CD4-positive, CD25-positive, alpha-beta regulatory T cell (primary cell): Measurements from ENCODE around the gene C1QTNF3. TPM values are rescaled to one million over a fixed set of nuclear protein-coding genes. Genes with fewer than 3 reads are reported as not detected.

Experiments used
- ATAC-seq, 2 donors: fragments of 150-1000 bp; cut with Tn5 transposase; one replicate each; pipeline ENCODE4 v1.10.0; 2021; ENCODE audit warnings: low read depth in 2 of 2, moderate number of reproducible peaks in 2 of 2, moderate library complexity in 1 of 2
- DNase-seq, 3 donors: peaks; one replicate each; pipeline versions ENCODE4 v3.0.0 to v3.0.0-alpha.2; 2012 to 2022; ENCODE audit warnings: mixed read lengths in 1 of 3
- H3K27ac ChIP-seq: one replicate; pipeline ENCODE4 v1.7.0; 2013; ENCODE audit warnings: mild to moderate bottlenecking, low read length; ENCODE audit not compliant: insufficient read depth, poor library complexity, severe bottlenecking
- H3K27me3 ChIP-seq: one replicate; pipeline ENCODE4 v1.7.0; 2013; ENCODE audit warnings: low read length; ENCODE audit not compliant: control insufficient read depth, insufficient read depth
- H3K36me3 ChIP-seq: one replicate; pipeline ENCODE4 v1.7.0; 2013; ENCODE audit warnings: mild to moderate bottlenecking, low read length, moderate library complexity; ENCODE audit not compliant: control insufficient read depth, insufficient read depth
- H3K4me1 ChIP-seq: 2 replicates; pipeline ENCODE4 v1.7.0; 2013; ENCODE audit warnings: mild to moderate bottlenecking, low read length; ENCODE audit not compliant: insufficient read depth, control insufficient read depth, poor library complexity, severe bottlenecking
- H3K4me3 ChIP-seq: one replicate; pipeline ENCODE4 v1.7.0; 2013; ENCODE audit warnings: low read depth, mild to moderate bottlenecking, low read length, moderate library complexity
- H3K9me3 ChIP-seq, 2 experiments: 1 replicate in 1 of 2; 2 replicates in 1 of 2; pipeline ENCODE4 v1.7.0; 2013; ENCODE audit warnings: low read length in 2 of 2, mild to moderate bottlenecking in 1 of 2, moderate library complexity in 1 of 2; ENCODE audit not compliant: control insufficient read depth in 2 of 2
- H3K27ac Mint-ChIP-seq, 3 donors: one replicate each; pipeline ENCODE4 v1.8.0; 2020 to 2022; ENCODE audit warnings: mild to moderate bottlenecking in 3 of 3, mixed read lengths in 3 of 3, moderate library complexity in 2 of 3
- H3K27me3 Mint-ChIP-seq: one replicate; pipeline ENCODE4 v1.8.0; 2022; ENCODE audit warnings: mild to moderate bottlenecking, mixed read lengths
- H3K36me3 Mint-ChIP-seq: one replicate; pipeline ENCODE4 v1.8.0; 2020; ENCODE audit warnings: mixed read lengths
- H3K4me1 Mint-ChIP-seq, 4 donors: one replicate each; pipeline ENCODE4 v1.8.0; 2020 to 2022; ENCODE audit warnings: mixed read lengths in 4 of 4, mild to moderate bottlenecking in 1 of 4
- H3K4me3 Mint-ChIP-seq, 4 donors: one replicate each; pipeline ENCODE4 v1.8.0; 2020 to 2022; ENCODE audit warnings: mild to moderate bottlenecking in 4 of 4, mixed read lengths in 4 of 4, moderate library complexity in 3 of 4
- H3K9me3 Mint-ChIP-seq, 7 donors: one replicate each; pipeline ENCODE4 v1.8.0; 2020 to 2022; ENCODE audit warnings: mixed read lengths in 7 of 7, mild to moderate bottlenecking in 3 of 7, moderate library complexity in 2 of 7
- polyA plus RNA-seq, 4 donors: library from polyadenylated mRNA; unstranded; fragments of 300-500 nt; fragmentation: Illumina TruSeq; gene quantifications; one replicate each; pipeline ENCODE4 v1.2.3, GENCODE V29; 2021
- total RNA-seq: library from RNA; stranded (reverse); gene quantifications from one replicate; pipeline ENCODE4 v1.2.3, GENCODE V29; 2022

The C1QTNF3 gene
- total and polyA plus RNA-seq, 5 donors from 2014 or later, result 0.09 to 7.6 (median 0.51) TPM; not detected in 1

- Histone ChIP-seq H3K4me3 (no peak overlapping the region), H3K27me3 (no peaks in the 10 kb centered on the region), H3K9me3 (no peaks in the 10 kb centered on the region), H3K4me1 (no peaks in the 10 kb centered on the region), H3K27ac (no peak overlapping the region), H3K36me3 (no peaks in the 10 kb centered on the region)
- ATAC-seq (no peak), DNase-seq (no peak)
- no peak overlapping the region for H3K27ac Mint-ChIP-seq
- no peak overlapping the region for H3K4me3 Mint-ChIP-seq
- no peaks in the 10 kb centered on the region for H3K36me3 Mint-ChIP-seq
- peaks cover 2 to 7% (median 7%) of the 10 kb centered on the region in 4 donors for H3K4me1 Mint-ChIP-seq
- H3K27me3 Mint-ChIP-seq, result peaks cover 10% of the 10 kb centered on the region
- H3K9me3 Mint-ChIP-seq, result peaks cover 0 to 4% (median 0%) of the 10 kb centered on the region in 7 donors
Measured at GRCh38 chr5:33976307-33976706, 66.7 kb downstream of the C1QTNF3 start.

DNA sequence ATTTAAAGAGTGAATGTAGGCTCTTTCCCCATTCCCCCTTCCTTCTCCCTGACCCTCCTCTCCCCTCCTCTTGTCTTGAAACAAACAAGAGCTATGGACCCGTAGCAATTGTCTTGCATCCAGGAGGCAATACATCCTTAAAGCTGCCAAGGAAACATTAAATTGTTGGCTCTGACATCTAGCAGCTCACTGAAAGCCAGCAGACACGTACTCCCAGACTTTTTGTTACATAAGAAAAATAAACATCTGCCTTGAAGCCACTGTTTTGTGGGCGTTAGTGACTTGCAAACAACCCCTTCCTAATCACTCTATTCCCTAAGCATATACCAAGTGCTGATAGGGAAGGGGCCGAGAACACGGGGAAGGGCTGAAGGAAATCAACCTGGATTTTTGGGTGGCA lies 67.2 kb downstream of the C1QTNF3 start:
- H3K27me3 Mint-ChIP-seq, result peaks cover 10% of the 10 kb centered on the region

DNA sequence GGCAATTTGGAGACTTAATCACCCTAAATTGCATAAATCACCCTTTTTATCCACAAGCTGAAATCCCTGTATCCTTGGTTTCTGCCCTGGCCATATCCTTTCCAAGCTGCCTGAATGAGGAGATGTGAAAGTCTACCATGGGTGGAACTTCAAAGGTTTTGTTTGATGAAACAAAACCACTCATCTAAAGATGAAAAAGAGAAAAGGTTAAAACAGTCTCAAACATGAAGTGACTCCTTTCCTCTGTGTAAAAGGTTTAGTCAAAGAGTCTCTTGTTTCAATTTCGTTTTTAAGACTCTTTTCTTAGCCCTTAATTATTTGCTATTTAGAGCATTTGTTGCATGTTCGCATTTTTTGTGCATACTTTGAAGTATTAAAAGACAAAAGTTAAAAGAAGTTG lies 69.7 kb downstream of the C1QTNF3 start:
- H3K27ac Mint-ChIP-seq, result peak overlapping the region in 1 of 3 donors; percentile 41
- H3K9me3 Mint-ChIP-seq, result peaks cover 0 to 3% (median 0%) of the 10 kb centered on the region in 7 donors
- no peak overlapping the region for H3K27ac ChIP-seq
- no peaks in the 10 kb centered on the region for H3K27me3 ChIP-seq
- no peaks in the 10 kb centered on the region for H3K36me3 ChIP-seq
- no peaks in the 10 kb centered on the region for H3K9me3 ChIP-seq
- peak overlapping the region in 1 of 4 donors; percentile 1 for H3K4me3 Mint-ChIP-seq
- H3K27me3 Mint-ChIP-seq, result peaks cover 10% of the 10 kb centered on the region
- DNase-seq, result peak in 1 of 3 donors; percentile 42
- no peaks in the 10 kb centered on the region for H3K4me1 ChIP-seq
- no peaks in the 10 kb centered on the region for H3K36me3 Mint-ChIP-seq
- H3K4me3 ChIP-seq, result peak overlapping the region; percentile 51
- peaks cover 2 to 7% (median 7%) of the 10 kb centered on the region in 4 donors for H3K4me1 Mint-ChIP-seq
- no peak for ATAC-seq

More for the DNA sequence above, 67.2 kb downstream of the C1QTNF3 start:
- H3K36me3 Mint-ChIP-seq, result no peaks in the 10 kb centered on the region
- ATAC-seq, result no peak
- Histone ChIP-seq H3K36me3 (no peaks in the 10 kb centered on the region), H3K27ac (no peak overlapping the region), H3K27me3 (no peaks in the 10 kb centered on the region), H3K9me3 (no peaks in the 10 kb centered on the region), H3K4me3 (no peak overlapping the region), H3K4me1 (no peaks in the 10 kb centered on the region)
- no peak overlapping the region for H3K27ac Mint-ChIP-seq
- H3K9me3 Mint-ChIP-seq, result peaks cover 0 to 4% (median 0%) of the 10 kb centered on the region in 7 donors
- DNase-seq, result no peak
- H3K4me3 Mint-ChIP-seq, result no peak overlapping the region
- H3K4me1 Mint-ChIP-seq, result peaks cover 2 to 7% (median 7%) of the 10 kb centered on the region in 4 donors

GRCh38 chr5:33969572-33970452 lies 73.2 kb downstream of the C1QTNF3 start:
- Mint-ChIP-seq H3K4me3 (no peak overlapping the region), H3K9me3 (no peaks in the 10 kb centered on the region), H3K36me3 (no peaks in the 10 kb centered on the region), H3K27me3 (peaks cover 5% of the 10 kb centered on the region), H3K4me1 (peaks cover 4 to 13% (median 8%) of the 10 kb centered on the region in 4 donors), H3K27ac (no peak overlapping the region)
- H3K27me3 ChIP-seq, result no peaks in the 10 kb centered on the region
- H3K27ac ChIP-seq, result no peak overlapping the region
- no peaks in the 10 kb centered on the region for H3K36me3 ChIP-seq
- H3K4me3 ChIP-seq, result no peak overlapping the region
- peaks cover 1% of the 10 kb centered on the region for H3K4me1 ChIP-seq
- ATAC-seq (no peak), DNase-seq (peak in 1 of 3 donors; percentile 47)
- H3K9me3 ChIP-seq, result no peaks in the 10 kb centered on the region

GRCh38 chr5:33968211-33969005 lies 74.6 kb downstream of the C1QTNF3 start:
- H3K27me3 Mint-ChIP-seq, result peaks cover 4% of the 10 kb centered on the region

More at GRCh38 chr5:33968211-33969005, 74.6 kb downstream of the C1QTNF3 start:
- H3K36me3 ChIP-seq, result no peaks in the 10 kb centered on the region
- no peak overlapping the region for H3K27ac ChIP-seq
- H3K4me3 ChIP-seq, result no peak overlapping the region
- Mint-ChIP-seq H3K4me1 (peaks cover 3 to 14% (median 9%) of the 10 kb centered on the region in 4 donors), H3K36me3 (no peaks in the 10 kb centered on the region), H3K27ac (no peak overlapping the region), H3K4me3 (no peak overlapping the region), H3K9me3 (no peaks in the 10 kb centered on the region)
- no peak for ATAC-seq
- H3K4me1 ChIP-seq, result peaks cover 4% of the 10 kb centered on the region
- H3K27me3 ChIP-seq, result no peaks in the 10 kb centered on the region
- DNase-seq, result no peak
- no peaks in the 10 kb centered on the region for H3K9me3 ChIP-seq

Other genes with a start within 250 kb of the C1QTNF3 start
- not detected for gene ADAMTS12, start 151.2 kb downstream of the C1QTNF3 start, total RNA-seq
- gene ADAMTS12, start 151.2 kb downstream of the C1QTNF3 start, polyA plus RNA-seq, result not detected
- gene RXFP3, start 106.8 kb downstream of the C1QTNF3 start, total RNA-seq, result not detected
- gene RXFP3, start 106.8 kb downstream of the C1QTNF3 start, polyA plus RNA-seq, result not detected
- gene SLC45A2, start 58.5 kb downstream of the C1QTNF3 start, total RNA-seq, result not detected
- gene SLC45A2, start 58.5 kb downstream of the C1QTNF3 start, polyA plus RNA-seq, result not detected
- gene AMACR, start 35.2 kb downstream of the C1QTNF3 start, total RNA-seq, result 2.1 TPM
- gene AMACR, start 35.2 kb downstream of the C1QTNF3 start, polyA plus RNA-seq, result 1 to 10 TPM; 7.7 to 9.3 (median 8.6) TPM